ENCODE measurements around the gene OCSTAMP.

DNA sequence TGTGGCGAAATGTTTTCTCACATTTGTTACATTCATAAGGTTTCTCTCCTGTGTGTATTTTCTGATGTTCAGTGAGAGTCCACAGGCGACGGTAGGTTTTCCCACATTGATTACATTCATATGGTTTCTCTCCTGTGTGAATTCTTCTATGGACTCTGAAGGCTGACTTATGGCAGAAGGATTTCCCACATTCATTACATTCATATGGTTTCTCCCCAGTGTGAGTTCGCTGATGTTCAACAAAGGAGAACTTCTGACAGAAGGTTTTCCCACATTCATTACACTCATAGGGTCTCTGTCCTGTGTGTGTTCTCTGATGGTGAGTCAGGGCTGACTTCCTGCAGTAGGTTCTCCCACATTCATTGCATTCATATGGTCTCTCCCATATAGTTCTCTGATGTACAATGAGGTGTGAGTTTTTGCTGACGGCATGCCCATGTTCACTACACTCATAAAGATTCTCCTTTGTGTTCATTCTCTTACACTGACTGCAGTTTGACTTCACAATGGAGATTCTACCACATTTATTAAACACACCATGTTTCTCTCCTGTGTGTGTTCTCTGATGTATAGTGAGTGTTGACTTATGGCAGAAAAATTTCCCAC is 49.0 kb downstream of the OCSTAMP start:
- no peak for TF ChIP-seq POLR2AphosphoS5 (IDR thresholded peaks at IDR 0.05; ENCODE audit: low read depth)
- TF ChIP-seq, protein P1, sequence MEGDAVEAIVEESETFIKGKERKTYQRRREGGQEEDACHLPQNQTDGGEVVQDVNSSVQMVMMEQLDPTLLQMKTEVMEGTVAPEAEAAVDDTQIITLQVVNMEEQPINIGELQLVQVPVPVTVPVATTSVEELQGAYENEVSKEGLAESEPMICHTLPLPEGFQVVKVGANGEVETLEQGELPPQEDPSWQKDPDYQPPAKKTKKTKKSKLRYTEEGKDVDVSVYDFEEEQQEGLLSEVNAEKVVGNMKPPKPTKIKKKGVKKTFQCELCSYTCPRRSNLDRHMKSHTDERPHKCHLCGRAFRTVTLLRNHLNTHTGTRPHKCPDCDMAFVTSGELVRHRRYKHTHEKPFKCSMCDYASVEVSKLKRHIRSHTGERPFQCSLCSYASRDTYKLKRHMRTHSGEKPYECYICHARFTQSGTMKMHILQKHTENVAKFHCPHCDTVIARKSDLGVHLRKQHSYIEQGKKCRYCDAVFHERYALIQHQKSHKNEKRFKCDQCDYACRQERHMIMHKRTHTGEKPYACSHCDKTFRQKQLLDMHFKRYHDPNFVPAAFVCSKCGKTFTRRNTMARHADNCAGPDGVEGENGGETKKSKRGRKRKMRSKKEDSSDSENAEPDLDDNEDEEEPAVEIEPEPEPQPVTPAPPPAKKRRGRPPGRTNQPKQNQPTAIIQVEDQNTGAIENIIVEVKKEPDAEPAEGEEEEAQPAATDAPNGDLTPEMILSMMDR (IDR thresholded peaks at IDR 0.05; ENCODE audit: insufficient read depth, low read length), result no peak
